ENCODE results near the gene ADGRE3.

The ADGRE3 gene

GRCh38 chr19:14580623-14581237 lies 93.9 kb downstream of the ADGRE3 start:
- H3K9me3 ChIP-seq (ENCODE audit: control insufficient read depth in 1 of 2, low read length in 2 of 2), result no peaks in the 10 kb centered on the region
- no peak overlapping the region for H3K4me3 ChIP-seq (ENCODE audit: low read depth in 1 of 2, low read length in 2 of 2)
- H3K36me3 ChIP-seq (ENCODE audit: control insufficient read depth in 1 of 2, insufficient read depth in 2 of 2, low read length in 2 of 2), result no peaks in the 10 kb centered on the region
- H3K27ac ChIP-seq (ENCODE audit: low read depth, low read length), result no peak overlapping the region
- no peak overlapping the region for H3K9ac ChIP-seq (ENCODE audit: low read depth in 1 of 2, low read length in 2 of 2)
- H3K27me3 ChIP-seq (ENCODE audit: control insufficient read depth in 1 of 2, insufficient read depth in 2 of 2, low read length in 2 of 2), result no peaks in the 10 kb centered on the region
- H3K4me1 ChIP-seq (ENCODE audit: control insufficient read depth in 1 of 2, insufficient read depth in 2 of 2, low read length in 2 of 2), result no peaks in the 10 kb centered on the region

- Histone ChIP-seq H3K4me1 (ENCODE audit: control insufficient read depth in 1 of 2, insufficient read depth in 2 of 2, low read length in 2 of 2) (peaks cover 0 to 10% of the 10 kb centered on the region in 2 donors), H3K27me3 (ENCODE audit: control insufficient read depth in 1 of 2, insufficient read depth in 2 of 2, low read length in 2 of 2) (no peaks in the 10 kb centered on the region), H3K9me3 (ENCODE audit: control insufficient read depth in 1 of 2, low read length in 2 of 2) (no peaks in the 10 kb centered on the region), H3K4me3 (ENCODE audit: low read depth in 1 of 2, low read length in 2 of 2) (no peak overlapping the region), H3K27ac (ENCODE audit: low read depth, low read length) (no peak overlapping the region), H3K9ac (ENCODE audit: low read depth in 1 of 2, low read length in 2 of 2) (no peak overlapping the region), H3K36me3 (ENCODE audit: control insufficient read depth in 1 of 2, insufficient read depth in 2 of 2, low read length in 2 of 2) (no peaks in the 10 kb centered on the region)
Measured at GRCh38 chr19:14577885-14578427, 96.7 kb downstream of the ADGRE3 start.

GRCh38 chr19:14577264-14577663 lies 97.4 kb downstream of the ADGRE3 start:
- no peaks in the 10 kb centered on the region for H3K27me3 ChIP-seq (ENCODE audit: control insufficient read depth in 1 of 2, insufficient read depth in 2 of 2, low read length in 2 of 2)
- H3K4me1 ChIP-seq (ENCODE audit: control insufficient read depth in 1 of 2, insufficient read depth in 2 of 2, low read length in 2 of 2), result peaks cover 0 to 10% of the 10 kb centered on the region in 2 donors
- no peak overlapping the region for H3K9ac ChIP-seq (ENCODE audit: low read depth in 1 of 2, low read length in 2 of 2)
- no peaks in the 10 kb centered on the region for H3K36me3 ChIP-seq (ENCODE audit: control insufficient read depth in 1 of 2, insufficient read depth in 2 of 2, low read length in 2 of 2)
- H3K4me3 ChIP-seq (ENCODE audit: low read depth in 1 of 2, low read length in 2 of 2), result no peak overlapping the region
- no peaks in the 10 kb centered on the region for H3K9me3 ChIP-seq (ENCODE audit: control insufficient read depth in 1 of 2, low read length in 2 of 2)
- H3K27ac ChIP-seq (ENCODE audit: low read depth, low read length), result no peak overlapping the region

- H3K9ac ChIP-seq (ENCODE audit: low read depth in 1 of 2, low read length in 2 of 2), result no peak overlapping the region
- no peaks in the 10 kb centered on the region for H3K27me3 ChIP-seq (ENCODE audit: control insufficient read depth in 1 of 2, insufficient read depth in 2 of 2, low read length in 2 of 2)
- no peak overlapping the region for H3K4me3 ChIP-seq (ENCODE audit: low read depth in 1 of 2, low read length in 2 of 2)
- no peaks in the 10 kb centered on the region for H3K36me3 ChIP-seq (ENCODE audit: control insufficient read depth in 1 of 2, insufficient read depth in 2 of 2, low read length in 2 of 2)
- H3K4me1 ChIP-seq (ENCODE audit: control insufficient read depth in 1 of 2, insufficient read depth in 2 of 2, low read length in 2 of 2), result peaks cover 0 to 12% of the 10 kb centered on the region in 2 donors
- H3K27ac ChIP-seq (ENCODE audit: low read depth, low read length), result no peak overlapping the region
- H3K9me3 ChIP-seq (ENCODE audit: control insufficient read depth in 1 of 2, low read length in 2 of 2), result no peaks in the 10 kb centered on the region
Measured at GRCh38 chr19:14576363-14576762, 98.3 kb downstream of the ADGRE3 start.

- H3K4me3 ChIP-seq (ENCODE audit: low read depth in 1 of 2, low read length in 2 of 2), result no peak overlapping the region
Measured at GRCh38 chr19:14575428-14575980, 99.1 kb downstream of the ADGRE3 start.

GRCh38 chr19:14571695-14572490 lies 102.8 kb downstream of the ADGRE3 start, which contains the start of gene NDUFB7:
NDUFB7 (minus strand) TSS chr19:14572066; CDS start chr19:14572000, 66 bp downstream.
- Histone ChIP-seq H3K36me3 (ENCODE audit: control insufficient read depth in 1 of 2, insufficient read depth in 2 of 2, low read length in 2 of 2) (peaks cover 4 to 16% of the 10 kb centered on the region in 2 donors), H3K9ac (ENCODE audit: low read depth in 1 of 2, low read length in 2 of 2) (peak within 1 kb of the TSS; percentile 66 to 96), H3K4me3 (ENCODE audit: low read depth in 1 of 2, low read length in 2 of 2) (peak within 1 kb of the TSS; percentile 92 to 99), H3K27ac (ENCODE audit: low read depth, low read length) (peak within 1 kb of the TSS; percentile 74), H3K9me3 (ENCODE audit: control insufficient read depth in 1 of 2, low read length in 2 of 2) (no peaks in the 10 kb centered on the region), H3K4me1 (ENCODE audit: control insufficient read depth in 1 of 2, insufficient read depth in 2 of 2, low read length in 2 of 2) (peaks cover 13 to 26% of the 10 kb centered on the region in 2 donors), H3K27me3 (ENCODE audit: control insufficient read depth in 1 of 2, insufficient read depth in 2 of 2, low read length in 2 of 2) (no peaks in the 10 kb centered on the region)

More at GRCh38 chr19:14575428-14575980, 99.1 kb downstream of the ADGRE3 start:
- no peaks in the 10 kb centered on the region for H3K9me3 ChIP-seq (ENCODE audit: control insufficient read depth in 1 of 2, low read length in 2 of 2)
- no peak overlapping the region for H3K9ac ChIP-seq (ENCODE audit: low read depth in 1 of 2, low read length in 2 of 2)
- H3K36me3 ChIP-seq (ENCODE audit: control insufficient read depth in 1 of 2, insufficient read depth in 2 of 2, low read length in 2 of 2), result no peaks in the 10 kb centered on the region
- H3K27ac ChIP-seq (ENCODE audit: low read depth, low read length), result no peak overlapping the region
- peaks cover 8 to 20% of the 10 kb centered on the region in 2 donors for H3K4me1 ChIP-seq (ENCODE audit: control insufficient read depth in 1 of 2, insufficient read depth in 2 of 2, low read length in 2 of 2)
- no peaks in the 10 kb centered on the region for H3K27me3 ChIP-seq (ENCODE audit: control insufficient read depth in 1 of 2, insufficient read depth in 2 of 2, low read length in 2 of 2)

- H3K4me3 ChIP-seq (ENCODE audit: low read depth in 1 of 2, low read length in 2 of 2), result peak overlapping the region; percentile 92 to 99
- H3K27me3 ChIP-seq (ENCODE audit: control insufficient read depth in 1 of 2, insufficient read depth in 2 of 2, low read length in 2 of 2), result no peaks in the 10 kb centered on the region
- no peak overlapping the region for H3K27ac ChIP-seq (ENCODE audit: low read depth, low read length)
- H3K9ac ChIP-seq (ENCODE audit: low read depth in 1 of 2, low read length in 2 of 2), result peak overlapping the region; percentile 66 to 96
- peaks cover 4 to 22% of the 10 kb centered on the region in 2 donors for H3K36me3 ChIP-seq (ENCODE audit: control insufficient read depth in 1 of 2, insufficient read depth in 2 of 2, low read length in 2 of 2)
- peaks cover 13 to 26% of the 10 kb centered on the region in 2 donors for H3K4me1 ChIP-seq (ENCODE audit: control insufficient read depth in 1 of 2, insufficient read depth in 2 of 2, low read length in 2 of 2)
- no peaks in the 10 kb centered on the region for H3K9me3 ChIP-seq (ENCODE audit: control insufficient read depth in 1 of 2, low read length in 2 of 2)
Measured at GRCh38 chr19:14570864-14571527, 103.6 kb downstream of the ADGRE3 start.
